ENCODE data around the gene SLC35E4. TPM values are rescaled to one million over a fixed set of nuclear protein-coding genes. Genes with fewer than 3 reads are reported as not detected.

Gene SLC35E4
- total RNA-seq, 2 donors from 2014 or later = 3.9 to 9.5 TPM

DNA sequence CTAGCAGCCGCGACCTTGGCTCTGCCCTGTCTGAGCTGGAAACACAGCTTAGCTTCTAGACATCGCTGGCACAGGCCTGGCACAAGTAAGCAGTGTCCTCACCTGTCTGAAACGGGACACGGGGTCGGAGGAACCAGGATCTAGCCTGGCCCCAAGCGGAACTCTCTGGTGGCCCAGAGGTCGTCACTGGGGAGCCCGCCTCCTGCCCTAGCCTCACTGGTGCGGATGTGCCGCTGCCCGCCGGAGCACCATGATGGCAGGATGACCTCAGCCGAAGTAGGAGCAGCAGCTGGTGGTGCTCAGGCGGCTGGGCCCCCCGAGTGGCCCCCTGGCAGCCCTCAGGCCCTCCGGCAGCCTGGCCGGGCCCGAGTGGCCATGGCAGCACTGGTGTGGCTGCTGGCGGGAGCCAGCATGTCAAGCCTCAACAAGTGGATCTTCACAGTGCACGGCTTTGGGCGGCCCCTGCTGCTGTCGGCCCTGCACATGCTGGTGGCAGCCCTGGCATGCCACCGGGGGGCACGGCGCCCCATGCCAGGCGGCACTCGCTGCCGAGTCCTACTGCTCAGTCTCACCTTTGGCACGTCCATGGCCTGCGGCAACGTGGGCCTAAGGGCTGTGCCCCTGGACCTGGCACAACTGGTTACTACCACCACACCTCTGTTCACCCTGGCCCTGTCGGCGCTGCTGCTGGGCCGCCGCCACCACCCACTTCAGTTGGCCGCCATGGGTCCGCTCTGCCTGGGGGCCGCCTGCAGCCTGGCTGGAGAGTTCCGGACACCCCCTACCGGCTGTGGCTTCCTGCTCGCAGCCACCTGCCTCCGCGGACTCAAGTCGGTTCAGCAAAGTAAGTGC, 871 bp downstream of the SLC35E4 start:
- Mint-ChIP-seq H3K9me3 (peaks cover 0 to 4% of the 10 kb centered on the region in 2 donors), H3K27ac (peak overlapping the region; percentile 89 to 94), H3K36me3 (peaks cover 4 to 18% of the 10 kb centered on the region in 2 donors)
- DNase-seq (ENCODE audit: low spot score in 2 of 2) (peak; percentile 27 to 64), ATAC-seq (no peak)

DNA sequence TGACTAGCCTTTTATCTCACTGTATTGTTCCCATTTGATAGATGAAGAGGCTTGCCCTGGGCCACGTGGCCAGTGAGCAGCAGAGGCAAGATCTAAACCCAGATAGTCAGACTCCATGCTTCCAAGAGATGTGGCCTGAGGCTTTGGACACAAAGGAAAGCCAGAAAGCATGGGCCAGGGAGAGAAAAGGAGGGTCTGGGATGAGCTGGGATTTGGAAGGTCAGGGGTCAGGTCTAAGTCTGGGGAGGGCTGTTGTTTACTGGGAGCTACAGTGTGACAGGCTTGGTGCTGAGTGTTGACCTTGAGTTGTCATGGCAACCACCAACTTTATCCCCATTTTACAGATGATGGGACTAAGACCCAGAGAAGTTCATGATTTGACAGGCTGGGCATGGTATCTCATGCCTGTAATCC, 2.1 kb downstream of the SLC35E4 start:
- Mint-ChIP-seq H3K27ac (peak overlapping the region in 1 of 2 donors; percentile 77), H3K36me3 (peaks cover 4 to 18% of the 10 kb centered on the region in 2 donors), H3K9me3 (peaks cover 0 to 4% of the 10 kb centered on the region in 2 donors)
- DNase-seq (ENCODE audit: low spot score in 2 of 2) (no peak), ATAC-seq (no peak)

- Mint-ChIP-seq H3K27ac (no peak overlapping the region), H3K36me3 (peaks cover 4 to 18% of the 10 kb centered on the region in 2 donors), H3K9me3 (peaks cover 0 to 4% of the 10 kb centered on the region in 2 donors)
- DNase-seq (ENCODE audit: low spot score in 2 of 2) (no peak), ATAC-seq (no peak)
These were observed 4.8 kb downstream of the SLC35E4 start for GRCh38 chr22:30640361-30640760.

DNA sequence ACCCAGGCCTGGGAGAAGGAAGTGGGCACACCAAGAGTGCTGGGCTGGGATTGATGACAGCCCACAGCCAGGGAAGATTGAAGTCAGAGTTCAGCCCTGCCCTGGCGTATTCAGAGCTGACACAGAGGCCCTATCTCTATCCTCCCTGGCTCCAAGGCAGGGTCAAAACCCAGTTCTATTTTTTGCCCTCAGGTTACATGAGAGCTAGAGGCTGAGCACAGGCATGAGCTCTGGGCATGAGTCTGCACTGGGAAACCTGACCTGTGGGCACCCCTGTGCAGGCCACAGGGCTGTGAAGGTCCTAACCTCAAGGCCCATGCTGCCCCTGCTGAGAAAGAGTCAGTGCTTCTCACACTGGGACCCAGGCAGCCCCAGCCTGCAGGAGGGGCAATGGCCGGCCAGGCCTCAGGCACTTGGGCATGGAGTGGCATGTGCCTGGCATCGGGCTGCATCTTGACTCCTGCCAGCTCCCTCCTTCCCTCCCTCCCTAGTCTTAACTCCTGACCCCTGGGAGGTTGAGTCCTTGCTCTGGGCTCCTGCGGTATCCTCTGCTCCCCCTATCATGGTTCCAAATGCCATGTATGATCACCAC, 5.4 kb downstream of the SLC35E4 start:
- DNase-seq (ENCODE audit: low spot score in 2 of 2) (no peak), ATAC-seq (no peak)
- H3K27ac Mint-ChIP-seq = no peak overlapping the region
- H3K9me3 Mint-ChIP-seq = peaks cover 0 to 4% of the 10 kb centered on the region in 2 donors
- H3K36me3 Mint-ChIP-seq = peaks cover 4 to 18% of the 10 kb centered on the region in 2 donors

GRCh38 chr22:30643055-30643875, 7.7 kb downstream of the SLC35E4 start:
- peaks cover 4 to 14% of the 10 kb centered on the region in 2 donors for H3K36me3 Mint-ChIP-seq
- H3K9me3 Mint-ChIP-seq = no peaks in the 10 kb centered on the region
- peak overlapping the region; percentile 86 to 94 for H3K27ac Mint-ChIP-seq
- ATAC-seq (peak in 1 of 2 donors; percentile 7), DNase-seq (ENCODE audit: low spot score in 2 of 2) (no peak)

- H3K27ac Mint-ChIP-seq = no peak overlapping the region
- no peak for ATAC-seq
- H3K36me3 Mint-ChIP-seq = peaks cover 0 to 9% of the 10 kb centered on the region in 2 donors
- DNase-seq (ENCODE audit: low spot score in 2 of 2) = no peak
- no peaks in the 10 kb centered on the region for H3K9me3 Mint-ChIP-seq
These were observed 11.1 kb downstream of the SLC35E4 start for GRCh38 chr22:30646518-30647160.

DNA sequence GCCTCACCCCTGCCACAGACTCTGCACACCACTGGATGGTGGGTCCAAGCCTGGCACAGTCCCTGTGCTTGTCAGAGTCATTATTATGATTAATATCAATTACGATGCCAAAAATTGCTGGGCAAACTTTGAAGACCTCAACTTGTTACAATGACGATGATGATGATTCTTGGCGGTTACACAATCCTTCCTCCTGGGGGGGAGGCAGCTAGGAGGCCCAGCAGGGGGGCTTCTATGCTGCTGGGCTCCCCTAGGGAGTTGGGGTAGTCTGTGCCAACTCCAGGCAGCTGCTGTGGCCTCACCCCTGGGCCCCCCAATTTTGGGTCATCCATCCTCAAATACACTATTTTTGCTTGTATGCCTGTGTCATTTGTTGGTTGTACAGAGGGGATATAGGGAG, 12.0 kb downstream of the SLC35E4 start:
- no peaks in the 10 kb centered on the region for H3K9me3 Mint-ChIP-seq
- peaks cover 0 to 9% of the 10 kb centered on the region in 2 donors for H3K36me3 Mint-ChIP-seq
- no peak overlapping the region for H3K27ac Mint-ChIP-seq
- ATAC-seq (no peak), DNase-seq (ENCODE audit: low spot score in 2 of 2) (no peak)

DNA sequence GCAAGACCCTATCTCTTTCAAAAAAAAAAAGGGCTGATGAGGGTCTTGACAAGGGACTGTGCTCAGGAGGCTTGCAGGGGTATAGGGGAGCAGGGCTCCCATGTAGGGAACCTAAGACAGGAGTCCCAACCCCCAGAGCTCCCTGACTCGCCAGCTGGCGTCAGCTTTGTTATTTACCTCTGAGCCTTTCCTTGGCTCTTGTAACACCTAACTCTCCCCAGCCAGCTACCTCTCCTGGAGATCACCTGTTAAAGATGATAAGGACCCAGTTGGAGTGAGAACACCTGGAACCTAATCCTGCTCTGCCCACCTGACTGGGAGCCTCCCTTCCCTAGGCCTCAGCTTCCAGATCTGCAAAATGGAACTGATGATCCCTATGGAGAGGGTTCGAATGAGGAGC, 13.2 kb downstream of the SLC35E4 start:
- H3K9me3 Mint-ChIP-seq = no peaks in the 10 kb centered on the region
- peaks cover 0 to 9% of the 10 kb centered on the region in 2 donors for H3K36me3 Mint-ChIP-seq
- DNase-seq (ENCODE audit: low spot score in 2 of 2) = no peak
- peak overlapping the region; percentile 77 to 96 for H3K27ac Mint-ChIP-seq
- ATAC-seq = no peak

GRCh38 chr22:30649430-30650007, 13.9 kb downstream of the SLC35E4 start:
- no peaks in the 10 kb centered on the region for H3K9me3 Mint-ChIP-seq
- ATAC-seq = peak; percentile 96 to 99
- peak overlapping the region; percentile 77 to 96 for H3K27ac Mint-ChIP-seq
- peaks cover 0 to 9% of the 10 kb centered on the region in 2 donors for H3K36me3 Mint-ChIP-seq
- DNase-seq (ENCODE audit: low spot score in 2 of 2) = peak; percentile 77 to 94

GRCh38 chr22:30650508-30651116, 15.0 kb downstream of the SLC35E4 start:
- ATAC-seq (no peak), DNase-seq (ENCODE audit: low spot score in 2 of 2) (no peak)
- no peak overlapping the region for H3K27ac Mint-ChIP-seq
- H3K9me3 Mint-ChIP-seq = no peaks in the 10 kb centered on the region
- peaks cover 0 to 9% of the 10 kb centered on the region in 2 donors for H3K36me3 Mint-ChIP-seq

DNA sequence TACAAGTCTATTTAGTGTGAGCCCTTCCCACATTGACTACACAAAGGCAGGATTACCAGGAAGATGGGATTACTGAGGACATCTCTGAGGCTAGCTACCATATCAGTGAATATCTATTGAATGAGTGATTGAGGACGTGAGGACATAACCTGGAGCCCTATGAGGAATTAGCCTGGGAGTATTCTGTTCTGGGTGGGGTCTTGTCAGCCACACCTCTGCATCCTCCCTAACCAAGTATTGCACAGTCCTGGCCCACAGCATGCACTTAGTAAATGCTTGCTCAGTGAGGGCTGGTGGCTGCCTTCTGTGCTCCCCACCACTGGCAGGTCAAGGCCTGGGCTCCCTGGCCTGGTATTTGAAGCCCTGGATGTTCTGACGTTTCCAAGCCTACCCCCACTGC, 17.3 kb downstream of the SLC35E4 start:
- H3K9me3 Mint-ChIP-seq = no peaks in the 10 kb centered on the region
- H3K27ac Mint-ChIP-seq = no peak overlapping the region
- no peak for DNase-seq (ENCODE audit: low spot score in 2 of 2)
- peaks cover 0 to 7% of the 10 kb centered on the region in 2 donors for H3K36me3 Mint-ChIP-seq
- ATAC-seq = no peak

- Mint-ChIP-seq H3K9me3 (no peaks in the 10 kb centered on the region), H3K36me3 (no peaks in the 10 kb centered on the region), H3K27ac (peak overlapping the region in 1 of 2 donors; percentile 74)
- ATAC-seq (no peak), DNase-seq (ENCODE audit: low spot score in 2 of 2) (no peak)
These were observed 18.8 kb downstream of the SLC35E4 start for GRCh38 chr22:30654361-30654760.

- Mint-ChIP-seq H3K27ac (no peak overlapping the region), H3K9me3 (no peaks in the 10 kb centered on the region), H3K36me3 (peaks cover 0 to 9% of the 10 kb centered on the region in 2 donors)
- ATAC-seq (no peak), DNase-seq (ENCODE audit: low spot score in 2 of 2) (no peak)
These were observed 20.0 kb downstream of the SLC35E4 start for GRCh38 chr22:30655532-30655931.

DNA sequence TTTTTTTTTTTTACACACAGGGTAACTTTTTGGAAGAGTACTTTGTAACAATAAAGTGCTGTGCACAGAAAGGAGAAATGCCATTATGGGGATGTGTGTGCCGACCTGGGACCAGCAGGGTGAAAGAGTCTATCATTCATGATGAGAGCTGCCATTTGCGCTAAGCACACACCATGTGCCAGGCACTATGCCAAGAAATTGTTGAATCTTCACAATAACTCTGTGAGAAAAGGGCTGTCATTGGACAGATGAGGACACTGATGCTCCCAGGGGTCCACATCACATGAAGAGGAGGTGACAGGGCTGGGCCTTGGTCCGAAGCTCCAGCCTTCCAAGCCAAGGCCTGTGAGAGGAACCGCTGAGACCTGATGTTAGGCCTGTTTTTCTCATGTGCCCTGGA, 26.5 kb downstream of the SLC35E4 start:
- DNase-seq (ENCODE audit: low spot score in 2 of 2) = no peak
- no peak for ATAC-seq
- Mint-ChIP-seq H3K36me3 (peaks cover 0 to 24% of the 10 kb centered on the region in 2 donors), H3K27ac (no peak overlapping the region), H3K9me3 (no peaks in the 10 kb centered on the region)

DNA sequence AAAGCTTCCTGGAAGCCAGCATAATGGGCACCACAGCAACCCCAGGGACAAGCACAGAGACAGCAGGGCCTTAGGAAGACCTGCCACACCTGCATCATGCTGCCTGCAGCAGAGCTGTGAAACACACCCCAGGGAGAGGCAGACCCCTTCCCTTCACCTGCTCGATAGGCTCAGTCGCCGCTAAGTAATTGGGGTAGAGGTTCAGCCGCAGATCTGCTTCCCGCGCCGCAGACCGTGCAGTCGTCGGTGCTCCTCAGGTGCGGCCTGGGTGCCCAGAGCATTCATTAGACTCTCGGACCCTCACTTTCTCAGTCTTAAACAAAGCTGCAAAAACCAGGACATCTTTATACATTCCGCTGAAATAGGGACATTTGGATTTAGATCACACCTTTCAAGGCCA, 29.2 kb downstream of the SLC35E4 start:
- ATAC-seq (no peak), DNase-seq (ENCODE audit: low spot score in 2 of 2) (no peak)
- H3K36me3 Mint-ChIP-seq = peaks cover 0 to 22% of the 10 kb centered on the region in 2 donors
- no peak overlapping the region for H3K27ac Mint-ChIP-seq
- H3K9me3 Mint-ChIP-seq = no peaks in the 10 kb centered on the region

DNA sequence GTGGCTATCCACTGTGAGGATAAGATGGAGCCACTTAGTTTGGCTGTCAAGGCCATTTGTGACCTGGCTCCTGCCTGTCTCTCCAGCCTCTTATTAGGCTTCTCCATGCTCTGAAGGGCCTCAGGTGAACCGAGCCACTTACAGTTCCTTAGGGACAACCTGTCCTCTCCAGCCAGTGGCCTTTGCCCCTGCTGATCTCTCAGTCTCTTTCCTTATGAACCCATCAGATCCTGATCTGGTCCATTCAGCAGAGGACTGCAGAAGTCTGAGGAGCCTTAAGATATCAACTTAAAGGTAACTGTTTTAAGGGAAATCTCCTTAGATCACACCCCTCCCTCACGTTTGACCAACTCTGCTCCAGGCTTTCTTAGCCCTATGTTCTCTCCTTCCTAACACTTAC, 29.7 kb downstream of the SLC35E4 start:
- no peak for DNase-seq (ENCODE audit: low spot score in 2 of 2)

More for the DNA sequence above, 29.7 kb downstream of the SLC35E4 start:
- no peak overlapping the region for H3K27ac Mint-ChIP-seq
- ATAC-seq = no peak
- H3K9me3 Mint-ChIP-seq = no peaks in the 10 kb centered on the region
- peaks cover 0 to 18% of the 10 kb centered on the region in 2 donors for H3K36me3 Mint-ChIP-seq
